Pancreas (tissue), 10 donors: ENCODE results near the gene NCL. TPM values are rescaled to one million over a fixed set of nuclear protein-coding genes. Genes with fewer than 3 reads are reported as not detected.
"Not testable (repeated sequence)": the region's sequence is repeated elsewhere in the genome, so short reads cannot be mapped to it uniquely, and the experiment has no call there.

Experiments
- ATAC-seq, 4 donors: fragments of 200-7000 bp; cut with Tn5 transposase; one replicate each; pipeline versions ENCODE4 v1.8.0 to v1.9.1; 2020; ENCODE audit warnings: mild to moderate bottlenecking in 4 of 4, moderate library complexity in 4 of 4
- DNase-seq, 6 donors: peaks; one replicate each; pipeline ENCODE4 v3.0.0-alpha.2; 2020
- FAIRE-seq: peaks from 2 replicates; lab custom pipeline; 2012; peaks lifted over from hg19 to GRCh38; lab: Jason Lieb, UNC
- H3K27ac ChIP-seq, 4 donors: fragments of 200-600 bp; sonication (generic); 1 replicate in 3 of 4; 2 replicates in 1 of 4; pipeline versions ENCODE4 v1.5.0 to v1.8.0; 2020
- H3K27me3 ChIP-seq, 4 donors: fragments of 200-600 bp; one replicate each; pipeline ENCODE4 v1.8.0; 2021
- H3K36me3 ChIP-seq, 3 donors: fragments of 200-600 bp; sonication (generic) in 1 of 3; one replicate each; pipeline versions ENCODE4 v1.5.0 to v1.8.0; 2020 to 2021
- H3K4me1 ChIP-seq, 3 donors: fragments of 200-600 bp; one replicate each; pipeline ENCODE4 v1.8.0; 2021
- H3K4me3 ChIP-seq, 4 donors: fragments of 200-600 bp; sonication (generic) in 2 of 4; one replicate each; pipeline versions ENCODE4 v1.5.0 to v1.8.0; 2020 to 2021
- H3K9me3 ChIP-seq, 4 donors: fragments of 200-600 bp; one replicate each; pipeline ENCODE4 v1.8.0; 2021
- CTCF ChIP-seq, 4 donors: fragments of 200-600 bp; sonication (generic) in 3 of 4; IDR thresholded peaks; one replicate each; pipeline versions ENCODE4 v1.5.0 to v1.8.0; 2021; ENCODE audit warnings: antibody characterized with exemption in 4 of 4
- WGBS, 2 donors: extraction: QIAGEN DNeasy Blood & Tissue Kit; methylation state at CpG; one replicate each; pipeline ENCODE4 v1.1.7; 2013; 5-methylcytosine and 5-hydroxymethylcytosine counted together
- intact Hi-C, 3 donors: fragments of 100-400 bp; cut with DNase I; formaldehyde crosslinking; loops; one replicate each; pipeline versions ENCODE4 v1.11.1 to v1.14.2; 2022
- polyA plus RNA-seq, 2 donors: library from polyadenylated mRNA; stranded (reverse); fragments of 200-250 nt; gene quantifications; one replicate each; pipeline ENCODE4 v1.2.3, GENCODE V29; 2013
- total RNA-seq, 6 donors: library from RNA; stranded (reverse); fragmentation: NEBNext Ultra II Directional in 4 of 6; extraction: Animal tissue kit (Norgen Biotek cat#: 25700) in 4 of 6; gene quantifications; one replicate each; pipeline versions ENCODE4 v1.2.1 to v1.2.4, GENCODE V29; 2021 to 2023
- donor health status: healthy with polysubstance abuse.
- donor health status: DM: no; HTN: no; CAD: no; lungs with moderate emphysema.
- donor health status: DM: no; HTN: no; CAD: no.
- donor health status: control.
- donor health status: control.
- donor health status: Bipolar disorder and iron deficiency.
- donor health status: DM: yes; HTN: yes; CAD: no.
- donor health status: DM: no; HTN: no; CAD: no.
- donor health status: DM: no; HTN: no; CAD: no.
- donor health status: DM: yes; HTN: yes; CAD: no.

Gene NCL
- total and polyA plus RNA-seq, 8 donors: 69.9 to 364 (median 216) TPM

- no peak for TF ChIP-seq CTCF (IDR thresholded peaks at IDR 0.05)
- peak overlapping the region; percentile 95 to 99 (median 99) for H3K27ac ChIP-seq
- WGBS, 2 donors: 1% methylated on average over 67 to 81 of the region's 81 CpGs
- H3K27me3 ChIP-seq: no peaks in the 10 kb centered on the region
- ATAC-seq: peak; percentile 49 to 96 (median 91)
- H3K36me3 ChIP-seq: peaks cover 0 to 31% (median 23%) of the 10 kb centered on the region in 3 donors
- peaks cover 10 to 19% (median 16%) of the 10 kb centered on the region in 3 donors for H3K4me1 ChIP-seq
- DNase-seq: peak; percentile 97 to 100 (median 98)
- intact Hi-C loops: no loop called here
- H3K4me3 ChIP-seq: peak overlapping the region; percentile 72 to 96 (median 86)
- no peaks in the 10 kb centered on the region for H3K9me3 ChIP-seq
- FAIRE-seq: no peak
Measured at GRCh38 chr2:231464576-231465540, 574 bp upstream of the NCL start.

GRCh38 chr2:231462729-231463465, 1.4 kb downstream of the NCL start:
- DNase-seq: no peak
- intact Hi-C loops: no loop called here
- FAIRE-seq: no peak
- ATAC-seq: no peak
- Histone ChIP-seq H3K27me3 (no peaks in the 10 kb centered on the region), H3K9me3 (no peaks in the 10 kb centered on the region), H3K4me3 (peak overlapping the region; percentile 82 to 96 (median 88)), H3K27ac (no peak overlapping the region), H3K36me3 (peaks cover 0 to 50% (median 41%) of the 10 kb centered on the region in 3 donors), H3K4me1 (peaks cover 10 to 19% (median 16%) of the 10 kb centered on the region in 3 donors)
- 4 to 9% methylated on average over 4 of the region's 4 CpGs for WGBS, 2 donors
- no peak for TF ChIP-seq CTCF (IDR thresholded peaks at IDR 0.05)

GRCh38 chr2:231461516-231461971, 2.7 kb downstream of the NCL start:
- no peaks in the 10 kb centered on the region for H3K9me3 ChIP-seq
- no peaks in the 10 kb centered on the region for H3K27me3 ChIP-seq
- no peak for FAIRE-seq
- DNase-seq: peak in 1 of 6 donors; percentile 39
- intact Hi-C loops: no loop called here
- TF ChIP-seq CTCF (IDR thresholded peaks at IDR 0.05): no peak
- peaks cover 3 to 64% (median 55%) of the 10 kb centered on the region in 3 donors for H3K36me3 ChIP-seq
- H3K4me1 ChIP-seq: peaks cover 10 to 19% (median 16%) of the 10 kb centered on the region in 3 donors
- no peak overlapping the region for H3K27ac ChIP-seq
- H3K4me3 ChIP-seq: peak overlapping the region in 1 of 4 donors; percentile 96
- WGBS, 2 donors: 68 to 76% methylated on average over 8 of the region's 8 CpGs
- ATAC-seq: no peak

DNA sequence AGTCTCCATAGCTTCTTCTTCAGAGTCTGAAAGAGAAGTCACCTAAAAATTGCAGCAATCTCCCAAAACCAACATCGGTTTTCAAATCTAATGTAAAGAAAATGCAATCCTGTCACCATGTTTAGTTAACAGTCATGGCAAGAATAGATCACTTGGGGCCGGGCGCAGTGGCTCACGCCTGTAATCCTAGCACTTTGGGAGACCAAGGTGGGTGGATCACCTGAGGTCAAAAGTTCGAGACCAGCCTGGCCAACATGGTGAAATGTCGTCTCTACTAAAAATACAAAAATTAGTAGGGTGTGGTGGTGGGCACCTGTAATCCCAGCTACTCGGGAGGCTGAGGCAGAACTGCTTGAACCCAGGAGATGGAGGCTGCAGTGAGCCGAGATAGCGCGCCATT, 3.4 kb downstream of the NCL start:
- Histone ChIP-seq H3K36me3 (peaks cover 3 to 71% (median 62%) of the 10 kb centered on the region in 3 donors), H3K4me1 (peaks cover 10 to 19% (median 16%) of the 10 kb centered on the region in 3 donors)
- FAIRE-seq, H3K27ac ChIP-seq, H3K27me3 ChIP-seq, H3K4me3 ChIP-seq, ATAC-seq, intact Hi-C loops, H3K9me3 ChIP-seq: not testable (repeated sequence)
- WGBS, 2 donors: 83 to 90% methylated on average over 10 of the region's 10 CpGs
- DNase-seq: peak in 1 of 6 donors; percentile 8
